Stimulated activated CD4-positive, alpha-beta T cell treated with anti-CD3 and anti-CD28 coated beads, Interleukin-2, amount 100 ng/mL, for 24 hours (primary cell): Measurements from ENCODE around the gene MYO18B.

Experiments
- DNase-seq, 2 donors: peaks; one replicate each; pipeline ENCODE4 v3.0.0-alpha.2; 2020

Gene MYO18B

GRCh38 chr22:26004477-26004876 is 262.5 kb downstream of the MYO18B start:
- DNase-seq, result no peak

GRCh38 chr22:26008587-26008986 is 266.6 kb downstream of the MYO18B start:
- DNase-seq, result no peak

- no peak for DNase-seq
These were observed 274.9 kb downstream of the MYO18B start for GRCh38 chr22:26016916-26017315.

- no peak for DNase-seq
These were observed 275.9 kb downstream of the MYO18B start for GRCh38 chr22:26017932-26018331.

GRCh38 chr22:26019596-26019995 is 277.6 kb downstream of the MYO18B start:
- DNase-seq, result no peak

DNA sequence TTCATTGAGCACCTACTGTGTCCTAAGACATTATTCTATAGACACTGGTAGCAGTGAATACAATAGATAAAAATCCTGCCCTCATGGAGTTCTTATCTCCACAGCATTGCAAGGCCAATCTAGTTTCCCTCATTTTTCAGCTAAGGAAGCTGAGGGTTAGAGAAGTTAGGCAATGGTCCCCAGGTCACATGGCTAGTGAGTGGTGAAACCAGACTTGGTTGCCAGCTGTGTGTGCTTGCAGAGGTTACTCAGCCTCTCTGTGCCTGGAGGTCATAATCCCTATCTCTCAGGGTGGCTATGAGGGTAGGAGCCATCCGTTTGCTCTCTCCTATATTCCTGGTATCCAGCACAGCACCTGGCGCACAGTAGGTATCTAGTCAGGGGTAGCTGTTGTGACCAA is 279.5 kb downstream of the MYO18B start:
- no peak for DNase-seq

DNA sequence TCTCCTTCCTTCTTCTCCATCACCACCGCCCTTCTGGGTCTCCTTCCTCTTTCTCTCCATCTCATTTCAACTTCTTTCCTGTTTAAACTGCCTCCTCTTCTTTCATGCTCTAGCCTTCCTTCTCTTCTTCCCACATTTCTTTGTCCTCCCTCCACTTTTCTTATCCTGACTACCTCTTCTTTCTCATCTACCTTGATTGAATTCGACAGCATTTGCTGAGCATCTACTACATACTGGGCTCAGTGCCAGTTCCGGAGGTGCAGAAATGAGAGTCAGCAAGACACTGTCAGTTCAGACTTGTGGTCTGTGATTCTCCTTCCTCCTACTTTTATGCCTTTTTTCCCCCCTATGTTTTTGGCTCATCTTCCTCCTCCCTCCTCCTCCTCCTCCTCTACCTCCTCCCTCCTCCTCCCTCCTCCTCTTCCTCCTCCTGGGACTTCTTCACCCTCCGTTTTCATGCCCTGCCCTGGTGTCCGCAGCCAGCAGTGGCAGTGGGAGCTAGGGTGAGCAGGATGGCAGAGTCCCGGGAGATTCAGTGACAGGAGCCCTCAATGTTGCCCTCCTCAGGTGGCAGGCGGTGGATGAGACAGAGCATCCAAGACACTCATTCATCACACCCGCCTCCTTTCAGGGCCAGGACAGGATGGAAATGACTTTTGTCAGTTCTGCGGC is 281.3 kb downstream of the MYO18B start:
- no peak for DNase-seq

DNA sequence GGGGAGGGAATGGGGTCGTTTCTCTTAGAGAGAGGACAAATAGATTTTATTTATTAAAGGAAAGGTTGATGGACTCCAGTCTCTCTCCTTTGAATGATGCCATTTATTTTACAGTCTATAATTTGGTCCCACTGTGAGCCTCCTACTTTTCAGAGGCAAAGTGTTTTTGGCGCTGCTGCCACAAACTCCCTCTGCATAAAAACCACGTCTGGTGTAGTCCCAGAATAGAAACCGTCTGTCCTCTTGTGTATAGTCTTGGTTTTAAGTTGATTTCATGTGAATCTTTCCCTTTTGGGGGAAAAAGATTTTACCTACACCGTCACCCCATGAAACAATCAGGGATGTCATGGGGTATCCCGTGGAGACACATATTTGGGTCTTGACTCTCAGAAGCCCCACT is 283.6 kb downstream of the MYO18B start:
- no peak for DNase-seq

- DNase-seq, result no peak
These were observed 285.4 kb downstream of the MYO18B start for GRCh38 chr22:26027341-26027740.

DNA sequence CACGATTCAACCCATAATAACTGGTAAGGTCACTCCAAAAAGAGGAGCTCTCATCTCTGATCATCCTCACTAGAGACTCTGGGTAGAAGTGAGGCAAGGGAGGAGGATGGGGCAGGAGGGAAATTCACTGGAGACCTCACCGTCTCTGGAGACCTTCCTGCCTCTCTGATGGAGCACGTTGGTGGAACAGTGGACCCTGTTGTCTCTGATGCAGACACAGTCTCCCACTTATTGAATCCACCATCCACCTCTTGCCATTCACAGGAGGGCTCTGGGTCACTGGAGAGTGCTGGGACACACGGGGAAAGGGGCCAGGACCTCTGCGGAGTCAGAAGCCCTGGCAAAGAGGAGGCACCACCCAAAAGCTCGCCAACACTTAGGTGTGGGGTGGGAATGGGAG is 289.7 kb downstream of the MYO18B start:
- DNase-seq, result no peak

DNA sequence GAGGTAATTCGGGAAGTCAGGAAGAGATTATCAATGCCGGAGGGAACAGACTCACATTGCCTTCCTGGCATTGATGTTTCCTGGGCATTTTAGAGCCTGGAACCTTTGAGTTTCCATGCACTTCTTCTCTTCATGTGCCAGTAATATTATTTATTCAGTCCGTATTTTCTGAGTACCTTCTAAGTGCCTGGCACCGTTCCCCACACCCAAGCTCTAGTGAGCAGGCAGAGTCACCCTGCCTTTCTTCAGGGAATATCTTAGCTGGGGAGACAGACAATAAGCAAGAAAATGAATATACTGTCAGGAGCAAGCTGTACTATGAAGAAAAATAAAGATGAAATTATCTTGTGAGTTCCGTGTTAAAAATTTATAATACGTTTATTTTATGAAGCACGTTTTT is 291.1 kb downstream of the MYO18B start:
- no peak for DNase-seq

DNA sequence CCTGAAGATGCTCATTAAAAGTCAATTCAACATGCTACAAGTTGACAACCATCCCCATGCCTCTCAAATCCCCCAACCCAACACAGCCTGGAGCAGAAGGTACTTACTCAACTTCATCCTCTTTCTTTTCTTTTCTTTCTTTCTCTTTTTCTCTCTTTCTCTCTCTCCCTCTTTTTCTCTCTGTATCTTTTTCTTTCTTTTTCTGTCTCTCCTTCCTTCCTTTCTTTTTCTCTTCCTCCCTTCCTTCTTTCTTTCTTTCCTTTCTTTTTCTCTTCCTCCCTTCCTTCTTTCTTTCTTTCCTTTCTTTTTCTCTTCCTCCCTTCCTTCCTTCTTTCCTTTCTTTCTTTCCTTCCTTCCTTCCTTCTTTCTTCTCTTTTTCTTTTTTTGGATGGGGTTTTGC is 291.6 kb downstream of the MYO18B start:
- DNase-seq, result no peak

GRCh38 chr22:26035523-26035922 is 293.5 kb downstream of the MYO18B start:
- no peak for DNase-seq

DNA sequence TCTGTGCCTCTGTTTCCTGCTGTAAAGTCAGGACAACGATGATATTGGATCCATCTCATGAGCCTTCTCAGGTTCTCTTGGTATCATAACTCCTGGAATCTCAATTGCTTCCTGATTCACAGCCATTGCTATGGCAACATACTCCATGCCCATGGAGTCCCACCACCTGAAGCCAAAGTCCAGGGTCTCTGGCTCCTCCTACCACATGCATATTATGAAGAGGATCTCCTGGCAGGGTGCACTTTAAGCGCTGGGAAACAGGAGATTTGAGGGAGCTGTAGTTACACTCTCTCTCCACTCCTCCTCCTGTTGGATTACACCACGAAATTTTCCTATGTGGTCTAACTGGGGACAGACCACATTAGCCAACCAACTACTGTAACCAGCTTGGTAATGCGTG is 296.4 kb downstream of the MYO18B start:
- DNase-seq, result no peak

- DNase-seq, result no peak
These were observed 299.9 kb downstream of the MYO18B start for GRCh38 chr22:26041931-26042330.

DNA sequence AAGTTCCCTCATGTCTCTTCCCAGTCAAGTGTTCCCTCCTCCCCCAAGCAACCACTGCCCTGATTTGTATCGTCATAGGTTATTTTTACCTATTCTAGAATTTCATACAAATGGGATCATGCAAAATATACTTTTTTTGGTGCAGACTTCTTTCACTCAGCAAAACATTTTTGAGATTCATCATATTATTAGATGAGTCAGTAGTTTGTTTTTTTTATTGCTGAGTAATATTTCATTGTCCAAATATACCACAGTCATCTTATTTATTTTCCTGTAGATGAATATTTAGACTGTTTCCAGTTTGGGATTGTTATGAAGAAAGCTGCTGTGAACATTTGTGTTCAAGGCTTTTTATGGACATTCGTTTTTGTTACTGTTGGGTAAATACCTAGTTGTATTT is 301.0 kb downstream of the MYO18B start:
- no peak for DNase-seq

DNA sequence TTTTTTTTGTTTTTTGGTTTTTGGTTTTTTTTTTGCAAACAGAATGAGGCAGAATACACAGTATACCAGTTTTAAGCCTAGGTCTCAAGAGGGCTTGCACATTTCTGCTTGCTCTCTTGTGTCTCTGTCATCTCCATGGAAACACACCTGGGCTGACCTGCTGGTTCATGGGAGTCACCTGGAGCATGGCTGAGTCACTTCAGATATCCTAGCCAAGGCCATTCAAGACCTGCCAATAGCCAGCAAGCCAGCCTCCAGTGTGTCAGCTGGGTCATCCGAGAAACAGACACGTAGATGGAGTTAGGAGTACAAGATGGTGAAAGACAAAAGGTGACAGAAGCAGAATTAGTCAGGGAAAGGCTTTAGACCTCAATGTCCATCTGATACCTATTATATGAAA is 303.1 kb downstream of the MYO18B start:
- DNase-seq, result no peak

DNA sequence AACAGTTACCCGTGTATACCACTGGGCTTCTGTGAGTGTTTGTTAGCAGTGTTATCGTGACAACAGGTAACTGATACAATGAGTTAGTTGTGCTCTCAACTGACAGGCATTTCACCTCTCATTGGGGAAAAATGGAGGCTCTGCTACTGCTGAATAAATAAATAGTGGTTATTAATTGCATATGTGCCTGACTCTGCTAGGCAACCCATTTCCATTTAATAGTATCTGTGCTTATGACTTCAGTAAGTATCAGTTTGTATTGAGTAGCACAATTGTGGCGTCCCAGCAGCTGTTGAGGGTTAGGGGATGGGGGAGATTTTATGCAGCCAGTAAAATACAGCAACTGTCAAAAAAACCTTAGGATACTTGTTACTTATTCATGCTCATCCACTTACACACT is 303.9 kb downstream of the MYO18B start:
- DNase-seq, result no peak

DNA sequence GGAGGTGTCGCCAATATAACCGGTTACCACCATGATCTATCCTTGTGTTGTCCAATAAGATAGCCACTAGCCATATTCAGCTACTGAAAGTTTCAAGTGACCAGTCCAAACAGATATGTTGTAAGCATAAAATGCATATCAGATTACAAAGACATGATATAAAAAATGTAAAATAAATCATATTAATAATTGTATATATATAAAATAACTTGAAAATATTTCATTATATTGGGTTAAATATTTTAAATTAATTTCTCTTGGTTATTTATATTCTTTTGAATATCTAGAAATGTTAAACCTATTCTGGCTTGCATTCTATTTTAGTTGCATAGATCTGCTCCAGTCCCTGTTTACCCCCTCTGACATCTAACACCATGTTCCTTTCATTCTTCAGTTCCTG is 305.5 kb downstream of the MYO18B start:
- no peak for DNase-seq

- DNase-seq, result no peak
These were observed 305.9 kb downstream of the MYO18B start for GRCh38 chr22:26047920-26048319.

GRCh38 chr22:26050079-26050478 is 308.1 kb downstream of the MYO18B start:
- DNase-seq, result no peak

- DNase-seq, result no peak
These were observed 311.8 kb downstream of the MYO18B start for GRCh38 chr22:26053737-26054316.

DNA sequence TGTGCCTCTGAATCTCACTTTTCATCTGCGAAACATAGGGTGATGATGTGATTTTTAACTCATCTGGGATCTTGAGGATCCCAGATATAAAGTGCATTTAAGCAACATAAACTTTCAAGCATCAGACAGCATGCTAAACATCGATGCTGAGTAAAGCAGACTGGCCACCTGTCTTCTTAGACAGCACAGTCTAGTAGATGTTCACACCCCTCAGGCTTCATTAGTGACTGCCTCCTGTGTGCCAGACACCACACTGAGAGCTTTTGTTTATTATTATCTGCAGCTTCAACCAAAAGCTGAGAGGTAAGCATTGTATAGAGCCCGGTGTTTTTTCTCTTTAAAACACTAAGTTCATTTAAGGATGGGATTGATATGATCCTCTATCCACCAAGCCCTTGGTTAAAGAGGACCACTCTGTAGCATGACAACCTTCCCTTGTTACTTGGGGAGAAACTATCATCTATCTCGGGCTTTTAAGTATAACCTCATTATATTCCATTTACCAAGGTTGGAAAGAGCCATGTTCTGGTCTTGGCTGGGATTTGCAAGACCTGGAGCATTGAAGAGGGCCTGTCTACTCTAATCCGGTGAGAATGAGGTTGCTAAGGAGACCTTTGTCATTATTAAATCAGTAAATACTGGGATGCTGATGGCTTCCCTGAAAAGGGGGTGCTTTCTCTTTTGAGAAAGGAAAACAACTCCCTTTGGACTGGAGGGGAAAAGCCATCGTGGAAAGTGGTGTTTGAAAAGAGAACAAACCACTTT is 313.0 kb downstream of the MYO18B start:
- no peak for DNase-seq

DNA sequence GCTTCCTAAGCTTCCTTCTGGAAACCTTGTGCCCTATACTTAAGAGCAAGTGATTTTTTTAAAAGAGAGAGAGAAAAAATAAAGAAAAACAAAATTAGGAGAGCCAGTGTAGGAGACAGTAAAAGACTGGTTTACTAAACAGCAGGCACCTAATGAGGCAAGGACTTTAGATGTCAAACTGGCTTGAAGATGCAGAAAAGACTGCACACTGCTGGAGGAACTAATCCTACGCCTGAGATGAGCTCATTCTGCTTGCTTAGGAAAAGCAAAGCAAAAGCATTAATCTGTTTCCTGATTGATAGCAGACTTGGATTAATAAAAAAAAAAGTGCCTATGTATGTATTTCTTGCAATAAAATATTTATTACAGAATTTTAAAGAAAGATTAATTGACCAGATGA is 313.7 kb downstream of the MYO18B start:
- DNase-seq, result no peak
